Aorta (tissue), 5 donors: ENCODE measurements around the gene FGF19. TPM values are rescaled to one million over a fixed set of nuclear protein-coding genes. Genes with fewer than 3 reads are reported as not detected.

Source experiments
- ATAC-seq: fragments of 200-7000 bp; cut with Tn5 transposase; one replicate; pipeline ENCODE4 v1.9.1; 2022; ENCODE audit warnings: moderate library complexity; ENCODE audit not compliant: low FRiP score
- DNase-seq, 2 donors: peaks; one replicate each; pipeline ENCODE4 v3.0.0-alpha.2; 2020
- H3K27ac ChIP-seq, 2 donors: one replicate each; pipeline ENCODE4 v1.5.1; 2013; ENCODE audit warnings: low read length in 2 of 2, mild to moderate bottlenecking in 2 of 2, moderate library complexity in 2 of 2, control low read depth in 1 of 2, inconsistent platforms in 1 of 2, low read depth in 1 of 2
- H3K27me3 ChIP-seq, 2 donors: one replicate each; pipeline ENCODE4 v1.6.1; 2013; ENCODE audit warnings: control low read depth in 1 of 2, low read length in 1 of 2, mild to moderate bottlenecking in 1 of 2, moderate library complexity in 1 of 2; ENCODE audit not compliant: insufficient read depth in 2 of 2, control insufficient read depth in 1 of 2
- H3K36me3 ChIP-seq, 2 donors: one replicate each; pipeline ENCODE4 v1.6.1; 2013; ENCODE audit warnings: control low read depth in 1 of 2, low read length in 1 of 2, mild to moderate bottlenecking in 1 of 2; ENCODE audit not compliant: insufficient read depth in 2 of 2, control insufficient read depth in 1 of 2
- H3K4me1 ChIP-seq, 2 donors: one replicate each; pipeline ENCODE4 v1.6.1; 2013; ENCODE audit warnings: low read length in 2 of 2, control low read depth in 1 of 2, mild to moderate bottlenecking in 1 of 2, moderate library complexity in 1 of 2; ENCODE audit not compliant: insufficient read depth in 2 of 2, control insufficient read depth in 1 of 2
- H3K4me3 ChIP-seq, 2 donors: one replicate each; pipeline ENCODE4 v1.5.1; 2013; ENCODE audit warnings: low read length in 2 of 2, control low read depth in 1 of 2, mild to moderate bottlenecking in 1 of 2
- H3K9me3 ChIP-seq: one replicate; pipeline ENCODE4 v1.6.1; 2013; ENCODE audit warnings: mild to moderate bottlenecking, low read length; ENCODE audit not compliant: control insufficient read depth
- WGBS, 2 donors: extraction: QIAGEN DNeasy Blood & Tissue Kit; methylation state at CpG; one replicate each; pipeline ENCODE4 v1.1.7; 2013; 5-methylcytosine and 5-hydroxymethylcytosine counted together
- intact Hi-C, 2 donors: fragments of 100-400 bp; cut with DNase I; formaldehyde crosslinking; loops; one replicate each; pipeline versions ENCODE4 v1.14.2 to v1.15.0; 2022
- polyA plus RNA-seq, 2 donors: library from polyadenylated mRNA; stranded (reverse); fragments of 200-250 nt; gene quantifications; one replicate each; pipeline ENCODE4 v1.2.3, GENCODE V29; 2013
- total RNA-seq, 2 donors: library from RNA; stranded (reverse); fragmentation: NEBNext Ultra II Directional; extraction: Animal tissue kit (Norgen Biotek cat#: 25700); gene quantifications; one replicate each; pipeline ENCODE4 v1.2.1, GENCODE V29; 2021
- donor health status: healthy with polysubstance abuse.
- donor health status: Bipolar disorder and iron deficiency.
- donor health status: DM: no; HTN: no; CAD: no.
- donor health status: DM: no; HTN: no; CAD: no.
- donor health status: DM: yes; HTN: yes; CAD: no.

The FGF19 gene
- total and polyA plus RNA-seq, 4 donors, result not detected

GRCh38 chr11:69702769-69703452, 911 bp downstream of the FGF19 start:
- Histone ChIP-seq H3K4me3 (no peak overlapping the region), H3K27me3 (no peaks in the 10 kb centered on the region)
- DNase-seq, result peak in 1 of 2 donors; percentile 71

GRCh38 chr11:69702239-69702691, 1.6 kb downstream of the FGF19 start:
- ATAC-seq (no peak), DNase-seq (peak in 1 of 2 donors; percentile 73)
- Histone ChIP-seq H3K36me3 (no peaks in the 10 kb centered on the region), H3K27ac (no peak overlapping the region), H3K9me3 (no peaks in the 10 kb centered on the region), H3K4me3 (no peak overlapping the region), H3K27me3 (no peaks in the 10 kb centered on the region), H3K4me1 (no peaks in the 10 kb centered on the region)
- WGBS, 2 donors, result 7% methylated on average over 31 to 35 of the region's 35 CpGs
- intact Hi-C loops, result no loop called here

More at GRCh38 chr11:69702769-69703452, 911 bp downstream of the FGF19 start:
- 9 to 10% methylated on average over 45 of the region's 45 CpGs for WGBS, 2 donors
- no peaks in the 10 kb centered on the region for H3K36me3 ChIP-seq
- intact Hi-C loops, result no loop called here
- H3K4me1 ChIP-seq, result no peaks in the 10 kb centered on the region
- H3K9me3 ChIP-seq, result no peaks in the 10 kb centered on the region
- no peak for ATAC-seq
- H3K27ac ChIP-seq, result no peak overlapping the region

DNA sequence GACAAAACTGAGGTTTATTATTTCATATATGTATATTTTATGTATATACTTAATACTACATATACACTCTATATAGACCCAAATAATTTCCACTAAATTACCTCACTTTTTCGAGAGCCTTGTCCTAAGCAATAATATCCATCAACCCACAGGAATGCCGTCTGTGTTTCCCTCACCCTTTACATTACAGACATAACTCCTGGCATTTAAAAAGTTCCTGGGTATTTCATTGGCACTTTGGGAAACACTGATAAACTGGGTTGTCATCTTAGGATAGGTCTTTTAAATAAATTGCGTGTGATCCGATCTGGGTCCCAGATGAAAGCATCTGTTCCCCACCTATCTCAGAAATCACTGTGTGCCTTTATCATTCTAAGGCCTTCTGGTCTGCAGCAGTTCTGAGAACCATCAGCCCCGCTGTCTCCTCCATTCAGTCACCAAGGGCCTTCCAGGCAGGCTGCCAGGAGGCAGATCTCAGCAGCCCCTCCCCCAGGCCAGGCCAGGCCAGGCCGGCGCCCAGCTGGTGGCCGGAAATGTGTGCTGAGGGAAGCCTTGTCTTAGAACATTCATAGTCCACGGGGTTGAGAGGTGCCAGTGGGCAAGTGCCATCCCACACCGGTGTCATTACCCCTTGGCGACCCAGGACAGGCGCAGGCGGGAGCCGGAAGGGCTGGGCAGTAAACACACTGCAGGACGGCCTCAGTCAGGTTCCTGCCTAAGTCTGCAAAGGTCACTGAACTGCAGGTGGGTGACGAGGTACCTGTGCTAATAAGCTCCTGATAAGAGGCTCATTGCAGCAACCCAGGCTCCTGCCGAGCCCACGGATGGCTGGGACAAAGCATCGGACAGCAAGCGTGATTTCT, 3.3 kb downstream of the FGF19 start:
- ATAC-seq, result no peak

DNA sequence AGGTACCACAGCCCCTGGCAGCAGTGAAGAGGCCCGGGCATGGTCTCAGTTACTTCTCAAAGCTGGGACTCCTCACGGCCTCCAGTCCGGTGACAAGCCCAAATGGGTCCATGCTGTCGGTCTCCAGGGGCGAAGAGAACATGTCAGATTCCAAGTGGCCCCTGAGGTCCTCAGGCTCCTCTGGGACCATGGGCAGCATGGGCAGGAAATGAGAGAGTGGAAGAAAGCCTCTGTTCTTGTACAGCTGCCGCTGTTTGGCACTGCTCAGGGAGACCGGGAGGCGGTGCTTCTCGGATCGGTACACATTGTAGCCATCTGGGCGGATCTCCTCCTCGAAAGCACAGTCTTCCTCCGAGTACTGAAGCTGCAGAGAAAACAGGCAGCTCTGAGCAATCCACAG, 4.6 kb downstream of the FGF19 start:
- intact Hi-C loops, result loop anchor here in 1 of 2 donors (10.0 kb wide), 1 partner anchor 186 kb away; no protein-coding TSS in a partner anchor
- Histone ChIP-seq H3K27me3 (no peaks in the 10 kb centered on the region), H3K4me3 (no peak overlapping the region), H3K4me1 (no peaks in the 10 kb centered on the region), H3K36me3 (no peaks in the 10 kb centered on the region), H3K9me3 (no peaks in the 10 kb centered on the region), H3K27ac (no peak overlapping the region)
- 85% methylated on average over 13 of the region's 13 CpGs for WGBS, 2 donors
- no peak for ATAC-seq
- DNase-seq, result peak in 1 of 2 donors; percentile 71

More for the DNA sequence above, 3.3 kb downstream of the FGF19 start:
- Histone ChIP-seq H3K4me1 (no peaks in the 10 kb centered on the region), H3K27ac (no peak overlapping the region), H3K36me3 (no peaks in the 10 kb centered on the region), H3K9me3 (no peaks in the 10 kb centered on the region), H3K27me3 (no peaks in the 10 kb centered on the region), H3K4me3 (no peak overlapping the region)
- intact Hi-C loops, result no loop called here
- DNase-seq, result peak in 1 of 2 donors; percentile 82
- 56 to 64% methylated on average over 20 of the region's 20 CpGs for WGBS, 2 donors

GRCh38 chr11:69698362-69698761, 5.5 kb downstream of the FGF19 start:
- H3K36me3 ChIP-seq, result no peaks in the 10 kb centered on the region
- 93 to 99% methylated on average over 2 of the region's 2 CpGs for WGBS, 2 donors
- ATAC-seq (no peak), DNase-seq (peak in 1 of 2 donors; percentile 33)
- H3K9me3 ChIP-seq, result no peaks in the 10 kb centered on the region
- no peak overlapping the region for H3K27ac ChIP-seq
- H3K4me3 ChIP-seq, result no peak overlapping the region
- no peaks in the 10 kb centered on the region for H3K27me3 ChIP-seq
- intact Hi-C loops, result loop anchor here in 1 of 2 donors (10.0 kb wide), 1 partner anchor 186 kb away; no protein-coding TSS in a partner anchor
- no peaks in the 10 kb centered on the region for H3K4me1 ChIP-seq

GRCh38 chr11:69697861-69698260, 6.0 kb downstream of the FGF19 start:
- peak in 1 of 2 donors; percentile 44 for DNase-seq
- Histone ChIP-seq H3K27ac (no peak overlapping the region), H3K4me1 (no peaks in the 10 kb centered on the region), H3K9me3 (no peaks in the 10 kb centered on the region), H3K36me3 (no peaks in the 10 kb centered on the region), H3K4me3 (no peak overlapping the region), H3K27me3 (no peaks in the 10 kb centered on the region)
- intact Hi-C loops, result loop anchor here in 1 of 2 donors (10.0 kb wide), 1 partner anchor 187 kb away; no protein-coding TSS in a partner anchor
- WGBS, 2 donors, result 90 to 93% methylated on average over 10 of the region's 10 CpGs
- ATAC-seq, result no peak

- Histone ChIP-seq H3K27me3 (no peaks in the 10 kb centered on the region), H3K27ac (no peak overlapping the region), H3K9me3 (no peaks in the 10 kb centered on the region), H3K4me3 (no peak overlapping the region), H3K36me3 (no peaks in the 10 kb centered on the region), H3K4me1 (no peaks in the 10 kb centered on the region)
- intact Hi-C loops, result loop anchor here in 1 of 2 donors (10.0 kb wide), 1 partner anchor 187 kb away; no protein-coding TSS in a partner anchor
- ATAC-seq (no peak), DNase-seq (peak in 1 of 2 donors; percentile 42)
- 92 to 95% methylated on average over 8 of the region's 8 CpGs for WGBS, 2 donors
Observed at GRCh38 chr11:69697469-69697843, 6.4 kb downstream of the FGF19 start.

- DNase-seq, result peak in 1 of 2 donors; percentile 31
- Histone ChIP-seq H3K9me3 (no peaks in the 10 kb centered on the region), H3K36me3 (no peaks in the 10 kb centered on the region), H3K27ac (no peak overlapping the region), H3K4me3 (no peak overlapping the region), H3K4me1 (no peaks in the 10 kb centered on the region), H3K27me3 (no peaks in the 10 kb centered on the region)
- no peak for ATAC-seq
- 79 to 81% methylated on average over 15 of the region's 15 CpGs for WGBS, 2 donors
- intact Hi-C loops, result loop anchor here in 1 of 2 donors (10.0 kb wide), 1 partner anchor 188 kb away; no protein-coding TSS in a partner anchor
Observed at GRCh38 chr11:69696749-69697468, 6.9 kb downstream of the FGF19 start.
